22Rv1 (cell line): ENCODE data around the gene ROGDI.

Experiments used
- H3K27ac ChIP-seq: fragments of 450-650 bp; 2 replicates; pipeline ENCODE4 v1.5.1; 2017
- CTCF ChIP-seq: fragments of 450-650 bp; IDR thresholded peaks from 2 replicates; pipeline ENCODE4 v1.5.1; 2017; ENCODE audit warnings: mild to moderate bottlenecking
- ZFX ChIP-seq: fragments of 450-650 bp; IDR thresholded peaks from 2 replicates; pipeline ENCODE4 v1.6.1; 2017; ENCODE audit warnings: antibody characterized with exemption, borderline replicate concordance

ROGDI gene

GRCh38 chr16:4797805-4798252, 4.6 kb downstream of the ROGDI start:
- no peak for TF ChIP-seq CTCF
- no peak for TF ChIP-seq ZFX
- no peak overlapping the region for H3K27ac ChIP-seq

- TF ChIP-seq CTCF (no peak), ZFX (no peak)
- H3K27ac ChIP-seq = no peak overlapping the region
Observed at GRCh38 chr16:4796982-4797804, 5.2 kb downstream of the ROGDI start.

- TF ChIP-seq ZFX (no peak), CTCF (no peak)
- H3K27ac ChIP-seq = no peak overlapping the region
Observed at GRCh38 chr16:4795828-4796572, 6.4 kb downstream of the ROGDI start.

GRCh38 chr16:4795181-4795827, 7.1 kb downstream of the ROGDI start, which contains the start of gene SMIM22:
SMIM22 (plus strand) TSS chr16:4795369; CDS start chr16:4795735, 366 bp downstream.
- H3K27ac ChIP-seq = no peak within 1 kb of the TSS
- TF ChIP-seq ZFX (no peak), CTCF (no peak)

- H3K27ac ChIP-seq = no peak overlapping the region
- TF ChIP-seq CTCF (no peak), ZFX (no peak)
Observed at GRCh38 chr16:4792951-4793513, 9.4 kb downstream of the ROGDI start.

- no peak overlapping the region for H3K27ac ChIP-seq
- TF ChIP-seq ZFX = no peak
- no peak for TF ChIP-seq CTCF
Observed at GRCh38 chr16:4790871-4791270, 11.6 kb downstream of the ROGDI start.
